ENCODE data around the gene IFNLR1.

The IFNLR1 gene

GRCh38 chr1:24119859-24120756, 67.0 kb downstream of the IFNLR1 start:
- DNase-seq (ENCODE audit: low spot score), result no peak

- no peak for DNase-seq (ENCODE audit: low spot score)
These were observed 67.6 kb downstream of the IFNLR1 start for GRCh38 chr1:24119489-24119858.

GRCh38 chr1:24118410-24119242, 68.5 kb downstream of the IFNLR1 start:
- DNase-seq (ENCODE audit: low spot score), result no peak

GRCh38 chr1:24117722-24118409, 69.2 kb downstream of the IFNLR1 start:
- DNase-seq (ENCODE audit: low spot score), result no peak

GRCh38 chr1:24117132-24117531, 70.0 kb downstream of the IFNLR1 start:
- DNase-seq (ENCODE audit: low spot score), result no peak

GRCh38 chr1:24114753-24115152, 72.3 kb downstream of the IFNLR1 start:
- DNase-seq (ENCODE audit: low spot score), result no peak

GRCh38 chr1:24113641-24114033, 73.5 kb downstream of the IFNLR1 start:
- DNase-seq (ENCODE audit: low spot score), result no peak

- DNase-seq (ENCODE audit: low spot score), result peak; percentile 51
These were observed 74.9 kb downstream of the IFNLR1 start, which contains the start of gene MYOM3 for GRCh38 chr1:24111996-24112779. Gene MYOM3, minus strand, starts transcription at chr1:24112135. Its CDS starts 3,499 bp downstream, at chr1:24108636.

- DNase-seq (ENCODE audit: low spot score), result no peak
These were observed 75.7 kb downstream of the IFNLR1 start for GRCh38 chr1:24111262-24111995.

GRCh38 chr1:24110642-24111261, 76.3 kb downstream of the IFNLR1 start:
- no peak for DNase-seq (ENCODE audit: low spot score)

GRCh38 chr1:24109686-24110475, 77.2 kb downstream of the IFNLR1 start:
- DNase-seq (ENCODE audit: low spot score), result no peak

GRCh38 chr1:24109166-24109483, 78.0 kb downstream of the IFNLR1 start:
- no peak for DNase-seq (ENCODE audit: low spot score)

- DNase-seq (ENCODE audit: low spot score), result peak; percentile 88
These were observed 78.5 kb downstream of the IFNLR1 start for GRCh38 chr1:24108334-24109165.

GRCh38 chr1:24107462-24108138, 79.5 kb downstream of the IFNLR1 start:
- peak; percentile 20 for DNase-seq (ENCODE audit: low spot score)

- no peak for DNase-seq (ENCODE audit: low spot score)
These were observed 81.5 kb downstream of the IFNLR1 start for GRCh38 chr1:24105368-24106160.

GRCh38 chr1:24104854-24105253, 82.2 kb downstream of the IFNLR1 start:
- DNase-seq (ENCODE audit: low spot score), result no peak

Data from kidney capillary endothelial cell (primary cell).